ENCODE results near the gene LRRC8B. TPM values are rescaled to one million over a fixed set of nuclear protein-coding genes. Genes with fewer than 3 reads are reported as not detected.

Gene LRRC8B
- total RNA-seq, 4 donors from 2014 or later: 3.5 to 15.7 (median 8.5) TPM

GRCh38 chr1:89631816-89632656 lies 107.4 kb downstream of the LRRC8B start:
- H3K36me3 ChIP-seq: no peaks in the 10 kb centered on the region
- ATAC-seq (no peak), DNase-seq (no peak)
- H3K9me3 ChIP-seq: no peaks in the 10 kb centered on the region
- H3K4me3 ChIP-seq: peak overlapping the region; percentile 58 to 87 (median 82)
- TF ChIP-seq, protein P1, sequence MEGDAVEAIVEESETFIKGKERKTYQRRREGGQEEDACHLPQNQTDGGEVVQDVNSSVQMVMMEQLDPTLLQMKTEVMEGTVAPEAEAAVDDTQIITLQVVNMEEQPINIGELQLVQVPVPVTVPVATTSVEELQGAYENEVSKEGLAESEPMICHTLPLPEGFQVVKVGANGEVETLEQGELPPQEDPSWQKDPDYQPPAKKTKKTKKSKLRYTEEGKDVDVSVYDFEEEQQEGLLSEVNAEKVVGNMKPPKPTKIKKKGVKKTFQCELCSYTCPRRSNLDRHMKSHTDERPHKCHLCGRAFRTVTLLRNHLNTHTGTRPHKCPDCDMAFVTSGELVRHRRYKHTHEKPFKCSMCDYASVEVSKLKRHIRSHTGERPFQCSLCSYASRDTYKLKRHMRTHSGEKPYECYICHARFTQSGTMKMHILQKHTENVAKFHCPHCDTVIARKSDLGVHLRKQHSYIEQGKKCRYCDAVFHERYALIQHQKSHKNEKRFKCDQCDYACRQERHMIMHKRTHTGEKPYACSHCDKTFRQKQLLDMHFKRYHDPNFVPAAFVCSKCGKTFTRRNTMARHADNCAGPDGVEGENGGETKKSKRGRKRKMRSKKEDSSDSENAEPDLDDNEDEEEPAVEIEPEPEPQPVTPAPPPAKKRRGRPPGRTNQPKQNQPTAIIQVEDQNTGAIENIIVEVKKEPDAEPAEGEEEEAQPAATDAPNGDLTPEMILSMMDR (IDR thresholded peaks at IDR 0.05 in 4 of 5, conservative IDR thresholded peaks at IDR 0.05 in 1 of 5): no peak
- TF ChIP-seq POLR2A (IDR thresholded peaks at IDR 0.05): no peak
- peak overlapping the region; percentile 64 to 83 (median 79) for H3K27ac ChIP-seq
- intact Hi-C loops (cut with DNase I; ENCODE audit: low total_unique reads) (no loop called here), in situ Hi-C loops (cut with MboI; ENCODE audit: low sequenced_read_pairs in 4 of 4) (loop anchor here in 3 of 4 donors (10.0 to 25.0 kb wide), 2 partner anchors 130 to 133 kb away; no protein-coding TSS in a partner anchor)
- H3K4me1 ChIP-seq: no peaks in the 10 kb centered on the region
- H3K27me3 ChIP-seq: no peaks in the 10 kb centered on the region

GRCh38 chr1:89632657-89633247 lies 108.1 kb downstream of the LRRC8B start, which contains the start of gene LRRC8C:
Gene LRRC8C (plus strand): TSS chr1:89633120. CDS start chr1:89686474, 53,354 bp downstream.
- Histone ChIP-seq H3K4me3 (peak within 1 kb of the TSS; percentile 58 to 87 (median 82)), H3K4me1 (no peaks in the 10 kb centered on the region), H3K27ac (peak within 1 kb of the TSS; percentile 77 to 83 (median 79)), H3K9me3 (no peaks in the 10 kb centered on the region), H3K27me3 (no peaks in the 10 kb centered on the region), H3K36me3 (no peaks in the 10 kb centered on the region)
- in situ Hi-C loops (cut with MboI; ENCODE audit: low sequenced_read_pairs in 4 of 4) (loop anchor here in 3 of 4 donors (10.0 to 25.0 kb wide), 2 partner anchors 130 to 132 kb away; no protein-coding TSS in a partner anchor), intact Hi-C loops (cut with DNase I; ENCODE audit: low total_unique reads) (loop anchor here (1.0 kb wide), 1 partner anchor 130 kb away; no protein-coding TSS in a partner anchor)
- ATAC-seq (peak; percentile 74 to 75), DNase-seq (peak; percentile 43 to 46)
- peak; percentile 35 to 70 for TF ChIP-seq POLR2A (IDR thresholded peaks at IDR 0.05)
- TF ChIP-seq, protein P1 (IDR thresholded peaks at IDR 0.05 in 4 of 5, conservative IDR thresholded peaks at IDR 0.05 in 1 of 5): peak; percentile 13 to 71 (median 67)

DNA sequence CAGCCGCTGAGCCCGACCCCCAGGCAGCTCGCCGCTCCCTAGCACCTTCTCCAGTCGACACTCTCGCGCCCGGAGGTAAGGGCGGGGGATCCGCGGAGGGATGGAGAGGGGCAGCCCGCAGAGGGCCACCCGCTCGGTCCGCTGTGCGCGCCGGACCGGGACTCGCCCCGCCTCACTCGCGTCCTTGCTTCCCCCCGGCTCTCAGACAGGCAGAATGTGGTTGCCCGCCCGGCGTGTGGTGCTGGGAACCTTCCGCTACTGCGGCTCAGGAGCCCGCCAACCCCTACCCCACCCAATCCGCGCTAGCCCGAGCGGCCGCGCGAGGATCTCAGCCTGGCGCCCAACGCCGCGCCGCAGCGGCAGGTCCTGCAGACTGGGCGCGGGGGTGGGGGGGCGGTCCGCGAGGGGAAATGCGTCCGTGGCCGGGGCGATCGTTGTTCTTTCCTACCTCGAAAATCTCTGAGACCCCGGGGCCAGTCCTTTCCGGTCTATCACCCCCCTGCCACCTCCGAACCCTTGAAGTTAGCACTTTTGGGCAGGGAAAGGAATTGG lies 108.7 kb downstream of the LRRC8B start:
- in situ Hi-C loops (cut with MboI; ENCODE audit: low sequenced_read_pairs in 4 of 4) (loop anchor here in 3 of 4 donors (10.0 to 25.0 kb wide), 2 partner anchors 129 to 131 kb away; no protein-coding TSS in a partner anchor), intact Hi-C loops (cut with DNase I; ENCODE audit: low total_unique reads) (loop anchor here (1.0 kb wide), 1 partner anchor 129 kb away; no protein-coding TSS in a partner anchor)
- TF ChIP-seq, protein P1 (IDR thresholded peaks at IDR 0.05 in 4 of 5, conservative IDR thresholded peaks at IDR 0.05 in 1 of 5): no peak
- TF ChIP-seq POLR2A (IDR thresholded peaks at IDR 0.05): no peak
- Histone ChIP-seq H3K36me3 (no peaks in the 10 kb centered on the region), H3K4me3 (peak overlapping the region; percentile 58 to 87 (median 82)), H3K9me3 (no peaks in the 10 kb centered on the region), H3K27ac (peak overlapping the region; percentile 77 to 83 (median 79)), H3K4me1 (no peaks in the 10 kb centered on the region), H3K27me3 (no peaks in the 10 kb centered on the region)
- peak; percentile 35 to 53 for ATAC-seq
- DNase-seq: no peak

- peak overlapping the region; percentile 77 to 83 (median 79) for H3K27ac ChIP-seq
- in situ Hi-C loops (cut with MboI; ENCODE audit: low sequenced_read_pairs in 4 of 4) (loop anchor here in 3 of 4 donors (10.0 to 25.0 kb wide), 2 partner anchors 128 to 131 kb away; no protein-coding TSS in a partner anchor), intact Hi-C loops (cut with DNase I; ENCODE audit: low total_unique reads) (loop anchor here (1.0 kb wide), 1 partner anchor 128 kb away; no protein-coding TSS in a partner anchor)
- no peaks in the 10 kb centered on the region for H3K27me3 ChIP-seq
- no peak for DNase-seq
- H3K9me3 ChIP-seq: no peaks in the 10 kb centered on the region
- peak in 1 of 2 donors; percentile 4 for ATAC-seq
- no peaks in the 10 kb centered on the region for H3K36me3 ChIP-seq
- H3K4me1 ChIP-seq: no peaks in the 10 kb centered on the region
- TF ChIP-seq POLR2A (IDR thresholded peaks at IDR 0.05): no peak
- TF ChIP-seq, protein P1 (IDR thresholded peaks at IDR 0.05 in 4 of 5, conservative IDR thresholded peaks at IDR 0.05 in 1 of 5): no peak
- peak overlapping the region; percentile 58 to 87 (median 82) for H3K4me3 ChIP-seq
Observed at GRCh38 chr1:89633800-89634625, 109.4 kb downstream of the LRRC8B start.

All from gastrocnemius medialis (tissue), 4 donors.